Vagina (tissue), 2 donors: ENCODE results near the gene ARHGAP8. TPM values are rescaled to one million over a fixed set of nuclear protein-coding genes. Genes with fewer than 3 reads are reported as not detected.

Source experiments
- DNase-seq, 2 donors: peaks; one replicate each; pipeline ENCODE4 v3.0.0-alpha.2; 2017; ENCODE audit errors: extremely low spot score in 2 of 2
- H3K27ac ChIP-seq: fragments of 200-600 bp; sonication (generic); one replicate; pipeline ENCODE4 v1.5.1; 2019
- H3K27me3 ChIP-seq: fragments of 200-600 bp; sonication (generic); one replicate; pipeline ENCODE4 v1.5.1; 2019
- H3K36me3 ChIP-seq, 2 donors: fragments of 200-600 bp; sonication (generic); one replicate each; pipeline ENCODE4 v1.5.1; 2017 to 2019
- H3K4me1 ChIP-seq: fragments of 200-600 bp; sonication (generic); one replicate; pipeline ENCODE4 v1.5.1; 2019
- H3K4me3 ChIP-seq, 2 donors: fragments of 200-600 bp; sonication (generic); 1 replicate in 1 of 2; 2 replicates in 1 of 2; pipeline ENCODE4 v1.5.1; 2016 to 2019
- H3K9me3 ChIP-seq: fragments of 200-600 bp; sonication (generic); one replicate; pipeline ENCODE4 v1.5.1; 2019
- CTCF ChIP-seq, 3 experiments: fragments of 450-650 bp in 2 of 3; fragments of 200-600 bp in 1 of 3; sonication (generic) in 1 of 3; IDR thresholded peaks; one replicate each; pipeline ENCODE4 v1.5.1; 2017 to 2019; ENCODE audit warnings: antibody characterized with exemption in 3 of 3, mild to moderate bottlenecking in 2 of 3, moderate library complexity in 2 of 3
- POLR2A ChIP-seq, 2 donors: fragments of 450-650 bp; IDR thresholded peaks; one replicate each; pipeline ENCODE4 v1.6.1; 2017; ENCODE audit warnings: antibody characterized with exemption in 2 of 2, mild to moderate bottlenecking in 2 of 2, moderate library complexity in 2 of 2
- POLR2AphosphoS5 ChIP-seq, 2 donors: sonication (generic); formaldehyde crosslinking; IDR thresholded peaks; one replicate each; pipeline ENCODE4 v1.9.0; 2017; ENCODE audit warnings: antibody characterized with exemption in 2 of 2, mild to moderate bottlenecking in 2 of 2, low read depth in 1 of 2; ENCODE audit not compliant: insufficient read depth in 1 of 2
- intact Hi-C: fragments of 100-400 bp; cut with DNase I; formaldehyde crosslinking; loops from one replicate; pipeline ENCODE4 v1.15.1; 2023
- total RNA-seq: library from RNA; depleted of rRNA; stranded (reverse); fragments of >200 nt; gene quantifications from one replicate; pipeline ENCODE4 v1.2.3, GENCODE V29; 2016

Gene ARHGAP8
- total RNA-seq, 1 donor from 2014 or later, result 9.3 TPM

- Histone ChIP-seq H3K4me1 (peaks cover 43% of the 10 kb centered on the region), H3K36me3 (no peaks in the 10 kb centered on the region), H3K27me3 (no peaks in the 10 kb centered on the region), H3K4me3 (no peak overlapping the region), H3K27ac (peak overlapping the region; percentile 16), H3K9me3 (no peaks in the 10 kb centered on the region)
- intact Hi-C loops, result no loop called here
- DNase-seq, result no peak
- TF ChIP-seq POLR2A (IDR thresholded peaks at IDR 0.05) (no peak), CTCF (IDR thresholded peaks at IDR 0.05) (no peak), POLR2AphosphoS5 (IDR thresholded peaks at IDR 0.05; ENCODE audit: insufficient read depth in 1 of 2, low read depth in 1 of 2) (no peak)
Observed at GRCh38 chr22:44711241-44711560, 41.2 kb upstream of the ARHGAP8 start.

- H3K4me3 ChIP-seq, result no peak overlapping the region
Observed at GRCh38 chr22:44711690-44712555, 40.5 kb upstream of the ARHGAP8 start.

GRCh38 chr22:44712962-44713361, 39.4 kb upstream of the ARHGAP8 start:
- intact Hi-C loops, result no loop called here
- no peaks in the 10 kb centered on the region for H3K27me3 ChIP-seq
- no peak for DNase-seq
- no peak overlapping the region for H3K27ac ChIP-seq
- peaks cover 43% of the 10 kb centered on the region for H3K4me1 ChIP-seq
- H3K4me3 ChIP-seq, result no peak overlapping the region
- peaks cover 0 to 4% of the 10 kb centered on the region in 2 donors for H3K36me3 ChIP-seq
- TF ChIP-seq POLR2AphosphoS5 (IDR thresholded peaks at IDR 0.05; ENCODE audit: insufficient read depth in 1 of 2, low read depth in 1 of 2) (no peak), POLR2A (IDR thresholded peaks at IDR 0.05) (no peak), CTCF (IDR thresholded peaks at IDR 0.05) (no peak)
- H3K9me3 ChIP-seq, result no peaks in the 10 kb centered on the region

More at GRCh38 chr22:44711690-44712555, 40.5 kb upstream of the ARHGAP8 start:
- H3K27ac ChIP-seq, result peak overlapping the region; percentile 16
- no peaks in the 10 kb centered on the region for H3K27me3 ChIP-seq
- peaks cover 0 to 4% of the 10 kb centered on the region in 2 donors for H3K36me3 ChIP-seq
- peaks cover 43% of the 10 kb centered on the region for H3K4me1 ChIP-seq
- H3K9me3 ChIP-seq, result no peaks in the 10 kb centered on the region
- intact Hi-C loops, result no loop called here
- TF ChIP-seq POLR2AphosphoS5 (IDR thresholded peaks at IDR 0.05; ENCODE audit: insufficient read depth in 1 of 2, low read depth in 1 of 2), result no peak
- no peak for TF ChIP-seq POLR2A (IDR thresholded peaks at IDR 0.05)
- no peak for TF ChIP-seq CTCF (IDR thresholded peaks at IDR 0.05)
- no peak for DNase-seq

- peak; percentile 35 to 77 for TF ChIP-seq POLR2AphosphoS5 (IDR thresholded peaks at IDR 0.05; ENCODE audit: insufficient read depth in 1 of 2, low read depth in 1 of 2)
- TF ChIP-seq CTCF (IDR thresholded peaks at IDR 0.05), result no peak
- DNase-seq, result no peak
- no peak overlapping the region for H3K27ac ChIP-seq
Observed at GRCh38 chr22:44714703-44715350, 37.5 kb upstream of the ARHGAP8 start.

GRCh38 chr22:44718418-44718817, 34.0 kb upstream of the ARHGAP8 start:
- intact Hi-C loops, result no loop called here
- DNase-seq, result no peak
- Histone ChIP-seq H3K4me1 (peaks cover 8% of the 10 kb centered on the region), H3K27ac (no peak overlapping the region), H3K9me3 (no peaks in the 10 kb centered on the region), H3K36me3 (peaks cover 0 to 4% of the 10 kb centered on the region in 2 donors), H3K27me3 (no peaks in the 10 kb centered on the region), H3K4me3 (no peak overlapping the region)
- TF ChIP-seq POLR2AphosphoS5 (IDR thresholded peaks at IDR 0.05; ENCODE audit: insufficient read depth in 1 of 2, low read depth in 1 of 2), result no peak
- TF ChIP-seq POLR2A (IDR thresholded peaks at IDR 0.05), result no peak
- no peak for TF ChIP-seq CTCF (IDR thresholded peaks at IDR 0.05)

More at GRCh38 chr22:44714703-44715350, 37.5 kb upstream of the ARHGAP8 start:
- Histone ChIP-seq H3K27me3 (no peaks in the 10 kb centered on the region), H3K4me1 (peaks cover 38% of the 10 kb centered on the region), H3K36me3 (peaks cover 0 to 4% of the 10 kb centered on the region in 2 donors), H3K4me3 (no peak overlapping the region), H3K9me3 (no peaks in the 10 kb centered on the region)
- intact Hi-C loops, result no loop called here
